T-cell (primary cell): Measurements from ENCODE around the gene CTSA. TPM values are rescaled to one million over a fixed set of nuclear protein-coding genes. Genes with fewer than 3 reads are reported as not detected.

Experiments used
- ATAC-seq, 4 experiments: fragments of 200-7000 bp in 3 of 4; fragments of 150-1000 bp in 1 of 4; cut with Tn5 transposase; replicated peaks in 1 of 4; 1 replicate in 3 of 4; 2 replicates in 1 of 4; pipeline ENCODE4 v1.10.0; 2021; ENCODE audit warnings: moderate library complexity in 3 of 4, mild to moderate bottlenecking in 2 of 4, moderate number of reproducible peaks in 1 of 4
- CTCF ChIA-PET, 2 donors: fragments of 300-600 bp; sonication (Branson Sonifier 250); formaldehyde crosslinking; loops; one replicate each; lab custom pipeline; 2022; ENCODE audit warnings: antibody characterized with exemption in 2 of 2; lab: Charles Lee
- POLR2A ChIA-PET, 2 donors: fragments of 300-600 bp; sonication (Branson Sonifier 250); formaldehyde crosslinking; loops; one replicate each; lab custom pipeline; 2022; ENCODE audit warnings: antibody characterized with exemption in 2 of 2; lab: Charles Lee
- DNase-seq, 35 experiments: peaks; one replicate each; pipeline versions ENCODE4 v3.0.0 to v3.0.0-alpha.2; 2013 to 2023
- H3K27ac ChIP-seq: one replicate; pipeline ENCODE4 v1.5.1; 2013; ENCODE audit warnings: low read length
- H3K27me3 ChIP-seq, 2 experiments: replicated peaks in 1 of 2; 1 replicate in 1 of 2; 2 replicates in 1 of 2; pipeline versions ENCODE4 v1.6.1 to v1.7.0; 2013; ENCODE audit warnings: low read length in 1 of 2, mixed read lengths in 1 of 2; ENCODE audit not compliant: control insufficient read depth in 2 of 2, insufficient read depth in 2 of 2; ENCODE audit errors: extremely low read depth in 1 of 2
- H3K36me3 ChIP-seq, 2 donors: 1 replicate in 1 of 2; 2 replicates in 1 of 2; pipeline versions ENCODE4 v1.6.1 to v1.7.0; 2013; ENCODE audit warnings: low read length in 1 of 2; ENCODE audit not compliant: control insufficient read depth in 2 of 2, insufficient read depth in 1 of 2; ENCODE audit errors: extremely low read depth in 1 of 2
- H3K4me1 ChIP-seq, 2 experiments: 1 replicate in 1 of 2; 2 replicates in 1 of 2; pipeline versions ENCODE4 v1.6.1 to v1.7.0; 2013; ENCODE audit warnings: low read length in 2 of 2, mixed read lengths in 1 of 2; ENCODE audit not compliant: insufficient read depth in 2 of 2, control insufficient read depth in 1 of 2; ENCODE audit errors: extremely low read depth in 1 of 2
- H3K4me3 ChIP-seq, 2 donors: 1 replicate in 1 of 2; 2 replicates in 1 of 2; pipeline versions ENCODE4 v1.5.1 to v1.7.0; 2013; ENCODE audit warnings: mild to moderate bottlenecking in 2 of 2, low read length in 1 of 2, moderate library complexity in 1 of 2; ENCODE audit not compliant: control insufficient read depth in 1 of 2; ENCODE audit errors: extremely low read depth in 1 of 2
- H3K9me3 ChIP-seq: 2 replicates; pipeline ENCODE4 v1.7.0; 2013
- H3K27ac Mint-ChIP-seq, 2 donors: one replicate each; pipeline ENCODE4 v1.8.0; 2020 to 2021; ENCODE audit warnings: mild to moderate bottlenecking in 2 of 2, mixed read lengths in 2 of 2
- H3K27me3 Mint-ChIP-seq, 2 donors: one replicate each; pipeline ENCODE4 v1.8.0; 2021 to 2022; ENCODE audit warnings: mixed read lengths in 2 of 2
- H3K36me3 Mint-ChIP-seq: one replicate; pipeline ENCODE4 v1.8.0; 2021; ENCODE audit warnings: mixed read lengths
- H3K4me1 Mint-ChIP-seq, 3 donors: one replicate each; pipeline ENCODE4 v1.8.0; 2020 to 2022; ENCODE audit warnings: mixed read lengths in 3 of 3, mild to moderate bottlenecking in 1 of 3
- H3K4me3 Mint-ChIP-seq, 3 donors: one replicate each; pipeline ENCODE4 v1.8.0; 2020 to 2022; ENCODE audit warnings: mild to moderate bottlenecking in 3 of 3, mixed read lengths in 3 of 3, moderate library complexity in 3 of 3
- H3K9me3 Mint-ChIP-seq, 3 donors: one replicate each; pipeline ENCODE4 v1.8.0; 2020 to 2022; ENCODE audit warnings: mixed read lengths in 3 of 3
- WGBS: methylation state at CpG from one replicate; pipeline ENCODE4 v1.1.5; 2013; ENCODE audit warnings: missing lambda C conversion rate; ENCODE audit not compliant: insufficient coverage; 5-methylcytosine and 5-hydroxymethylcytosine counted together
- total RNA-seq, 35 experiments: library from RNA in 6 of 35; stranded (reverse) in 6 of 35; fragments of 120-200 nt in 1 of 35; gene quantifications; one replicate each; pipeline versions ENCODE4 v1.2.1 to v1.2.4 and lab custom pipeline; 2013 to 2026

Gene CTSA
- total RNA-seq, 5 donors from 2014 or later (not counting 1 experiment from before 2014, with no cell fraction given) = 55.5 to 101 (median 85.1) TPM

DNA sequence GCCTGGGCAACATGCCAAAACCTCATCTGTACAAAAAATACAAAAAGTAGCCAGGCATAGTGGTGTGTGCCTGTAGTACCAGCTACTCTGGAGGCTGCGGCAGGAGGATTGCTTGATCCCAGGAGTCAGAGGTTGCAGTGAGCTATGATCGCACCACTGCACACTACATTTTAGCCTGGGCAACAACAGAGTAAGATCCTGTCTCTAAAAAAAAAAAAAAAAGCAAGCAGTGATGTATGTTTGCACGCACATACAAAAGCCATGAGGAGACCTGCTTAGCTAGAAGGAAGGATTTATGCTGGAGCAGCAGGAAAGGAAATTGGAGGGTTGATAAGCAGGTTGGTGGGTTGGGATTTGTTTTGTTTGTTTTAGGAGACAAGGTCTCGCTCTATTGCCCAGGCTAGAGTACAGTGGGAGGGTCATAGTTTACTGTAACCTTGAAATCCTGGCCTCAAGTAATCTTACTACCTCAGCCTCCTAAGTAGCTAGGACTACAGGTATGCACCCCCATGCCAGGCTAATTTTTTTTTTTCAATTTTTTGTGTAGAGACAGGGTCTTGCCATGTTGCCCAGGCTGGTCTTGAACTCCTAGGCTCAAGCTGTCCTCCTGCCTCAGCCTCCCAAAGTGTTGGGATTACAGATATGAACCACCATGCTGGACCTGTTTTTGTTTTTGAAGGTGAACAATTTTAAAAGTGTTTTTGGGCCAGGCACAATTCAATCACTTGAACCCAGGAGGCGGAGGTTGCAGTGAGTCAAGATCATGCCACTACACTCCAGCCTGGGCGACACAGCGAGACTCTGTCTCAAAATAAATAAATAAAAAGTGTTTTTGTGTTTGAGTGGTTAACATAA, 29.7 kb upstream of the CTSA start:
- CTCF ChIA-PET = interaction anchor here in 1 of 2 donors (0.7 kb wide), 1 partner anchor 55 kb away, joined by 3 read pairs; no protein-coding TSS in a partner anchor
- no peaks in the 10 kb centered on the region for H3K27me3 ChIP-seq
- Mint-ChIP-seq H3K4me3 (no peak overlapping the region), H3K4me1 (peaks cover 21 to 40% (median 32%) of the 10 kb centered on the region in 3 donors), H3K27me3 (no peaks in the 10 kb centered on the region), H3K27ac (no peak overlapping the region), H3K36me3 (peaks cover 9% of the 10 kb centered on the region), H3K9me3 (no peaks in the 10 kb centered on the region)
- ATAC-seq (no peak), DNase-seq (no peak)
- no peaks in the 10 kb centered on the region for H3K9me3 ChIP-seq
- no peak overlapping the region for H3K27ac ChIP-seq
- WGBS = 90% methylated on average over 3 of the region's 7 CpGs
- peaks cover 10 to 17% of the 10 kb centered on the region in 2 experiments for H3K4me1 ChIP-seq
- POLR2A ChIA-PET = no interaction called here
- H3K4me3 ChIP-seq = no peak overlapping the region
- no peaks in the 10 kb centered on the region for H3K36me3 ChIP-seq

GRCh38 chr20:45863543-45864470, 27.3 kb upstream of the CTSA start:
- DNase-seq = no peak
- ChIA-PET CTCF (no interaction called here), POLR2A (interaction anchor here in 1 of 2 donors (0.6 kb wide), 1 partner anchor 660 kb away, joined by 4 read pairs; no protein-coding TSS in a partner anchor)
- Histone ChIP-seq H3K36me3 (no peaks in the 10 kb centered on the region), H3K4me3 (no peak overlapping the region), H3K4me1 (no peaks in the 10 kb centered on the region), H3K27ac (no peak overlapping the region), H3K27me3 (no peaks in the 10 kb centered on the region), H3K9me3 (no peaks in the 10 kb centered on the region)
- H3K27me3 Mint-ChIP-seq = no peaks in the 10 kb centered on the region
- no peak overlapping the region for H3K27ac Mint-ChIP-seq
- H3K36me3 Mint-ChIP-seq = peaks cover 9% of the 10 kb centered on the region
- 100% methylated on average over 4 of the region's 7 CpGs for WGBS
- no peaks in the 10 kb centered on the region for H3K9me3 Mint-ChIP-seq
- no peak overlapping the region for H3K4me3 Mint-ChIP-seq
- no peak for ATAC-seq
- peaks cover 5 to 19% (median 14%) of the 10 kb centered on the region in 3 donors for H3K4me1 Mint-ChIP-seq

DNA sequence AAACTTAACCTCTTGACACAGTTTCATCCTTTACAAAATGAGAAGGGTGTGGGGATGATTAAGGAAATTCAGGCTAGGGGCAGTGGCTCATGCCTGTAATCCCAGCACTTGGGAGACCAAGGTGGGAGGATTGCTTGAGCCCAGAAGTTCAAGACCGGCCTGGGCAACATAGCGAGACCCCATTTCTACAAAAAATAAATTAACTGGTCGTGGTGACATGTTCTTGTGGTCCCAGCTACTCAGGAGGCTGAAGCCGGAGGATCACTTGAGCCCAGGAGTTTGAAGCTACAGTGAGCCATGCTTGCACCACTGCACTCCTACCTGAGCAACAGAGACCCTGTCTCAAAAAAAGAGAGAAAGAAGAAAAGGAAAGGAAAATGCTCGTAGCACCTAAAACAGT, 24.7 kb upstream of the CTSA start:
- H3K9me3 ChIP-seq = no peaks in the 10 kb centered on the region
- ATAC-seq (no peak), DNase-seq (no peak)
- no peaks in the 10 kb centered on the region for H3K4me1 ChIP-seq
- no peak overlapping the region for H3K27ac Mint-ChIP-seq
- H3K4me1 Mint-ChIP-seq = peaks cover 0 to 2% (median under 1%) of the 10 kb centered on the region in 3 donors
- H3K9me3 Mint-ChIP-seq = no peaks in the 10 kb centered on the region
- H3K27ac ChIP-seq = no peak overlapping the region
- WGBS = 100% methylated on average over 1 of the region's 5 CpGs
- H3K36me3 Mint-ChIP-seq = peaks cover 3% of the 10 kb centered on the region
- H3K27me3 ChIP-seq = no peaks in the 10 kb centered on the region
- H3K4me3 Mint-ChIP-seq = no peak overlapping the region
- ChIA-PET POLR2A (no interaction called here), CTCF (no interaction called here)
- no peak overlapping the region for H3K4me3 ChIP-seq
- H3K36me3 ChIP-seq = peaks cover 0 to 6% of the 10 kb centered on the region in 2 donors
- no peaks in the 10 kb centered on the region for H3K27me3 Mint-ChIP-seq

- WGBS = no CpG with 5 or more reads among the region's 6 CpGs
These were observed 23.9 kb upstream of the CTSA start for GRCh38 chr20:45867136-45867818.

GRCh38 chr20:45867819-45868176, 23.3 kb upstream of the CTSA start:
- no peak overlapping the region for H3K4me3 Mint-ChIP-seq
- ATAC-seq = no peak
- Histone ChIP-seq H3K27ac (no peak overlapping the region), H3K4me1 (no peaks in the 10 kb centered on the region), H3K9me3 (no peaks in the 10 kb centered on the region), H3K36me3 (peaks cover 0 to 6% of the 10 kb centered on the region in 2 donors), H3K27me3 (no peaks in the 10 kb centered on the region), H3K4me3 (no peak overlapping the region)
- ChIA-PET POLR2A (interaction anchor here in 1 of 2 donors (0.6 kb wide), 1 partner anchor 30 kb away, joined by 3 read pairs; no protein-coding TSS in a partner anchor), CTCF (no interaction called here)
- peaks cover 0 to 2% (median 0%) of the 10 kb centered on the region in 3 donors for H3K4me1 Mint-ChIP-seq
- DNase-seq = no peak
- no peaks in the 10 kb centered on the region for H3K27me3 Mint-ChIP-seq
- H3K9me3 Mint-ChIP-seq = no peaks in the 10 kb centered on the region
- H3K36me3 Mint-ChIP-seq = peaks cover 7% of the 10 kb centered on the region
- no peak overlapping the region for H3K27ac Mint-ChIP-seq

More at GRCh38 chr20:45867136-45867818, 23.9 kb upstream of the CTSA start:
- CTCF ChIA-PET = no interaction called here
- no peak overlapping the region for H3K4me3 Mint-ChIP-seq
- ATAC-seq (no peak), DNase-seq (no peak)
- H3K27me3 ChIP-seq = no peaks in the 10 kb centered on the region
- peaks cover 4% of the 10 kb centered on the region for H3K36me3 Mint-ChIP-seq
- no peak overlapping the region for H3K27ac ChIP-seq
- H3K4me1 ChIP-seq = no peaks in the 10 kb centered on the region
- peaks cover 0 to 6% of the 10 kb centered on the region in 2 donors for H3K36me3 ChIP-seq
- POLR2A ChIA-PET = interaction anchor here in 1 of 2 donors (0.6 kb wide), 1 partner anchor 683 kb away, joined by 3 read pairs; no protein-coding TSS in a partner anchor
- peaks cover 0 to 2% (median 0%) of the 10 kb centered on the region in 3 donors for H3K4me1 Mint-ChIP-seq
- H3K27me3 Mint-ChIP-seq = no peaks in the 10 kb centered on the region
- no peak overlapping the region for H3K4me3 ChIP-seq
- no peaks in the 10 kb centered on the region for H3K9me3 Mint-ChIP-seq
- H3K27ac Mint-ChIP-seq = no peak overlapping the region
- no peaks in the 10 kb centered on the region for H3K9me3 ChIP-seq

- WGBS = 100% methylated on average over 2 of the region's 4 CpGs
- H3K36me3 ChIP-seq = peaks cover 10 to 12% of the 10 kb centered on the region in 2 donors
- CTCF ChIA-PET = no interaction called here
- H3K4me3 ChIP-seq = no peak overlapping the region
- no peaks in the 10 kb centered on the region for H3K4me1 ChIP-seq
- H3K9me3 ChIP-seq = no peaks in the 10 kb centered on the region
- Mint-ChIP-seq H3K9me3 (no peaks in the 10 kb centered on the region), H3K4me1 (no peaks in the 10 kb centered on the region), H3K4me3 (no peak overlapping the region), H3K27me3 (no peaks in the 10 kb centered on the region), H3K36me3 (peaks cover 17% of the 10 kb centered on the region), H3K27ac (no peak overlapping the region)
- POLR2A ChIA-PET = no interaction called here
- DNase-seq (no peak), ATAC-seq (no peak)
- no peak overlapping the region for H3K27ac ChIP-seq
- H3K27me3 ChIP-seq = no peaks in the 10 kb centered on the region
These were observed 18.5 kb upstream of the CTSA start for GRCh38 chr20:45872626-45873025.
